A673 (cell line): ENCODE results near the gene LARGE1.
"Not testable (repeated sequence)": the region's sequence is repeated elsewhere in the genome, so short reads cannot be mapped to it uniquely, and the experiment has no call there.

ENCODE experiments used
- EZH2 ChIP-seq: fragments of 200-600 bp; sonication (generic); IDR thresholded peaks from 2 replicates; pipeline ENCODE4 v1.6.1; 2017; ENCODE audit warnings: borderline replicate concordance, low read depth, mild to moderate bottlenecking, mixed read lengths, antibody characterized with exemption, low read length; ENCODE audit not compliant: poor library complexity, severe bottlenecking
- TF ChIP-seq, protein P1 (sequence below): fragments of 300-800, 200-600 bp; sonication (generic); conservative IDR thresholded peaks from 2 replicates; pipeline ENCODE4 v1.5.1; 2017; ENCODE audit warnings: low read depth, mild to moderate bottlenecking, antibody characterized with exemption, low read length, moderate library complexity, mixed read lengths

DNA sequence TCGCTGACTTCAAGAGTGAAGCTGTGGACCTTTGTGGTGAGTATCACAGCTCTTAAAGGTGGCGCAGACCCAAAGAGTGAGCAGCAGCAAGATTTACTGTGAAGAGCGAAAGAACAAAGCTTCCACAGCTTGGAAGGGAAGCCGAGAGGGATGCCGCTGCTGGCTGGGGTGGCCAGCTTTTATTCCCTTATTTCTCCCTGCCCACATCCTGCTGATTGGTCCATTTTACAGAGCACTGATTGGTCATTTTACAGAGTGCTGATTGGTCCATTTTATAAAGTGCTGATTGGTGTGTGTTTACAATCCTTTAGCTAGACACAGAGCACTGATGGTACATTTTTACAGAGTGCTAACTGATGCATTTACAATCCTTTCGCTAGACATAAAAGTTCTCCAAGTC is 353.8 kb downstream of the LARGE1 start:
- TF ChIP-seq, protein P1, sequence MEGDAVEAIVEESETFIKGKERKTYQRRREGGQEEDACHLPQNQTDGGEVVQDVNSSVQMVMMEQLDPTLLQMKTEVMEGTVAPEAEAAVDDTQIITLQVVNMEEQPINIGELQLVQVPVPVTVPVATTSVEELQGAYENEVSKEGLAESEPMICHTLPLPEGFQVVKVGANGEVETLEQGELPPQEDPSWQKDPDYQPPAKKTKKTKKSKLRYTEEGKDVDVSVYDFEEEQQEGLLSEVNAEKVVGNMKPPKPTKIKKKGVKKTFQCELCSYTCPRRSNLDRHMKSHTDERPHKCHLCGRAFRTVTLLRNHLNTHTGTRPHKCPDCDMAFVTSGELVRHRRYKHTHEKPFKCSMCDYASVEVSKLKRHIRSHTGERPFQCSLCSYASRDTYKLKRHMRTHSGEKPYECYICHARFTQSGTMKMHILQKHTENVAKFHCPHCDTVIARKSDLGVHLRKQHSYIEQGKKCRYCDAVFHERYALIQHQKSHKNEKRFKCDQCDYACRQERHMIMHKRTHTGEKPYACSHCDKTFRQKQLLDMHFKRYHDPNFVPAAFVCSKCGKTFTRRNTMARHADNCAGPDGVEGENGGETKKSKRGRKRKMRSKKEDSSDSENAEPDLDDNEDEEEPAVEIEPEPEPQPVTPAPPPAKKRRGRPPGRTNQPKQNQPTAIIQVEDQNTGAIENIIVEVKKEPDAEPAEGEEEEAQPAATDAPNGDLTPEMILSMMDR, result not testable (repeated sequence)
- TF ChIP-seq EZH2, result not testable (repeated sequence)
